HepG2 (cell line): ENCODE measurements around the gene EMP2. TPM values are rescaled to one million over a fixed set of nuclear protein-coding genes. Genes with fewer than 3 reads are reported as not detected.
A peak's percentile ranks its signal among the peaks of the same experiment; 100 is the strongest.

Source experiments
- ATF3 ChIP-seq: sonication (generic); formaldehyde crosslinking; IDR thresholded peaks from 2 replicates; pipeline ENCODE4 v1.4.0; 2020; ENCODE audit warnings: missing genetic modification reagents
- BATF2 ChIP-seq: sonication (generic); formaldehyde crosslinking; IDR thresholded peaks from 2 replicates; pipeline ENCODE4 v1.8.0; 2022; ENCODE audit warnings: mild to moderate bottlenecking, missing genetic modification reagents, moderate library complexity
- FOXA1 ChIP-seq, 2 experiments: fragments of 450-650 bp in 1 of 2; sonication (generic) in 1 of 2; formaldehyde crosslinking in 1 of 2; IDR thresholded peaks; 2 replicates each; pipeline versions ENCODE4 v1.4.0 to v1.6.1; 2016 to 2020; ENCODE audit warnings: missing genetic modification reagents in 1 of 2
- FOXJ3 ChIP-seq: sonication (generic); formaldehyde crosslinking; IDR thresholded peaks from 2 replicates; pipeline ENCODE4 v1.4.0; 2020; ENCODE audit warnings: missing genetic modification reagents, mild to moderate bottlenecking, borderline replicate concordance
- HHEX ChIP-seq: IDR thresholded peaks from 2 replicates; pipeline ENCODE4 v1.6.1; 2016; ENCODE audit warnings: control low read depth
- HIC2 ChIP-seq: sonication (generic); formaldehyde crosslinking; IDR thresholded peaks from 2 replicates; pipeline ENCODE4 v1.9.0; 2022; ENCODE audit warnings: low read depth, missing genetic modification reagents
- HNF4A ChIP-seq: sonication (generic); formaldehyde crosslinking; IDR thresholded peaks from 2 replicates; pipeline ENCODE4 v1.4.0; 2020; ENCODE audit warnings: missing genetic modification reagents
- MTA3 ChIP-seq: sonication (generic); formaldehyde crosslinking; IDR thresholded peaks from 2 replicates; pipeline ENCODE4 v1.4.0; 2020; ENCODE audit warnings: missing genetic modification reagents
- MTF1 ChIP-seq: sonication (generic); formaldehyde crosslinking; IDR thresholded peaks from 2 replicates; pipeline ENCODE4 v1.5.0; 2020; ENCODE audit warnings: missing genetic modification reagents
- NKX3-1 ChIP-seq: sonication (generic); formaldehyde crosslinking; IDR thresholded peaks from 2 replicates; pipeline ENCODE4 v1.5.0; 2020; ENCODE audit warnings: missing genetic modification reagents
- NR2C2 ChIP-seq: sonication (generic); formaldehyde crosslinking; IDR thresholded peaks from 2 replicates; pipeline ENCODE4 v1.4.0; 2020; ENCODE audit warnings: missing genetic modification reagents, mild to moderate bottlenecking, moderate library complexity, borderline replicate concordance
- POLR2AphosphoS5 ChIP-seq: IDR thresholded peaks from 2 replicates; pipeline ENCODE4 v1.6.1; 2012; ENCODE audit warnings: low read depth, low read length
- PTBP1 ChIP-seq: fragments of 200-400 bp; formaldehyde crosslinking; IDR thresholded peaks from 2 replicates; pipeline ENCODE4 v1.6.1; 2018; ENCODE audit warnings: low read length, low read depth; ENCODE audit not compliant: poor library complexity, severe bottlenecking
- RARG ChIP-seq: sonication (generic); formaldehyde crosslinking; IDR thresholded peaks from 2 replicates; pipeline ENCODE4 v1.4.0; 2020; ENCODE audit warnings: low read depth, mild to moderate bottlenecking, missing genetic modification reagents
- RFX1 ChIP-seq: fragments of 450-650 bp; IDR thresholded peaks from 2 replicates; pipeline ENCODE4 v1.6.1; 2017
- SETDB1 ChIP-seq: sonication (generic); formaldehyde crosslinking; IDR thresholded peaks from 2 replicates; pipeline ENCODE4 v1.5.1; 2020; ENCODE audit warnings: missing genetic modification reagents, mild to moderate bottlenecking, borderline replicate concordance
- TAF1 ChIP-seq: sonication (generic); formaldehyde crosslinking; IDR thresholded peaks from 2 replicates; pipeline ENCODE4 v1.4.0; 2020; ENCODE audit warnings: missing genetic modification reagents
- XRCC5 ChIP-seq: fragments of 200-400 bp; formaldehyde crosslinking; optimal IDR thresholded peaks from 2 replicates; pipeline ENCODE3; 2017; ENCODE audit warnings: mild to moderate bottlenecking, low read length
- ZBTB33 ChIP-seq: sonication (generic); formaldehyde crosslinking; IDR thresholded peaks from 2 replicates; pipeline ENCODE4 v1.4.0; 2020; ENCODE audit warnings: missing genetic modification reagents
- ZFP36 ChIP-seq: fragments of 150-350 bp; IDR thresholded peaks from 2 replicates; pipeline ENCODE4 v1.6.1; 2018; ENCODE audit warnings: borderline replicate concordance, low read length, low read depth; ENCODE audit not compliant: partially characterized antibody
- ZNF205 ChIP-seq: IDR thresholded peaks from 2 replicates; pipeline ENCODE4 v1.6.1; 2018; ENCODE audit warnings: missing biosample characterization, missing genetic modification reagents
- ZNF451 ChIP-seq: sonication (generic); formaldehyde crosslinking; IDR thresholded peaks from 2 replicates; pipeline ENCODE4 v1.5.0; 2020; ENCODE audit warnings: mild to moderate bottlenecking, missing genetic modification reagents
- ZNF567 ChIP-seq: sonication (generic); formaldehyde crosslinking; IDR thresholded peaks from 2 replicates; pipeline ENCODE4 v1.8.1; 2023; ENCODE audit warnings: mild to moderate bottlenecking, missing genetic modification reagents, borderline replicate concordance
- ZNF569 ChIP-seq: sonication (generic); formaldehyde crosslinking; IDR thresholded peaks from 2 replicates; pipeline ENCODE4 v1.5.0; 2020; ENCODE audit warnings: mild to moderate bottlenecking, missing genetic modification reagents, moderate library complexity, borderline replicate concordance
- ZNF883 ChIP-seq: sonication (generic); formaldehyde crosslinking; IDR thresholded peaks from 2 replicates; pipeline ENCODE4 v1.5.1; 2020; ENCODE audit warnings: mild to moderate bottlenecking, missing genetic modification reagents; ENCODE audit errors: not compliant biosample characterization
- ZSCAN30 ChIP-seq: sonication (generic); formaldehyde crosslinking; IDR thresholded peaks from 2 replicates; pipeline ENCODE4 v1.5.0; 2020; ENCODE audit warnings: mild to moderate bottlenecking, missing genetic modification reagents
- polyA plus RNA-seq, 8 experiments: library from polyadenylated mRNA; depleted of rRNA in 3 of 8; stranded (reverse) in 7 of 8; unstranded in 1 of 8; fragments of >200 nt; fragmentation: Illumina TruSeq in 4 of 8; extraction: Trizol in 4 of 8; gene quantifications; 2 replicates each; pipeline versions ENCODE4 v1.2.1 to v1.2.3, GENCODE V29; 2011 to 2016; ENCODE audit warnings: low read depth in 4 of 8, missing spikeins in 1 of 8, mixed read lengths in 1 of 8; ENCODE audit not compliant: insufficient read depth in 1 of 8
- total RNA-seq, 5 experiments: library from RNA; depleted of rRNA; stranded (reverse); fragments of >200 nt; fragmentation: Illumina TruSeq; extraction: Trizol; gene quantifications; 2 replicates each; pipeline ENCODE4 v1.2.3, GENCODE V29; 2016; ENCODE audit warnings: low read depth in 1 of 5

Gene EMP2
- total and polyA plus RNA-seq, 2 of the 13 experiments (the other 11 are each of a cell fraction or from before 2014, with no cell fraction given) = 24.6 to 91.2 TPM

- TF ChIP-seq BATF2 (CRISPR knock-in tag) (no peak; the same call in 1 of the 2 replicates), FOXA1 (IDR thresholded peaks at IDR 0.05) (no peak; the same call in 1 of the 2 replicates), FOXA1 (CRISPR knock-in tag; IDR thresholded peaks at IDR 0.05) (peak; percentile 95), ATF3 (CRISPR knock-in tag) (no peak), ZNF569 (CRISPR knock-in tag) (no peak), POLR2AphosphoS5 (no peak), TAF1 (CRISPR knock-in tag) (peak; percentile 20; the same call in 1 of the 2 replicates), ZNF451 (CRISPR knock-in tag) (0 out of 2 replicates have a peak, but pooled peaks have one; percentile 18), RARG (CRISPR knock-in tag) (no peak), MTA3 (CRISPR knock-in tag) (no peak), HHEX (CRISPR knock-in tag) (peak; percentile 59; the same call in 1 of the 2 replicates), NKX3-1 (CRISPR knock-in tag) (no peak), SETDB1 (CRISPR knock-in tag) (no peak), ZBTB33 (no peak), XRCC5 (peak; percentile 93), RFX1 (no peak), ZNF883 (CRISPR knock-in tag) (no peak), NR2C2 (CRISPR knock-in tag) (no peak), FOXJ3 (CRISPR knock-in tag) (peak; percentile 80; the same call in 1 of the 2 replicates), ZNF205 (peak; percentile 84; the same call in 1 of the 2 replicates), HIC2 (CRISPR knock-in tag) (peak; percentile 59; the same call in 1 of the 2 replicates), ZSCAN30 (CRISPR knock-in tag) (no peak), PTBP1 (no peak), HNF4A (CRISPR knock-in tag) (peak; percentile 62), MTF1 (CRISPR knock-in tag) (no peak), ZFP36 (no peak), ZNF567 (CRISPR knock-in tag) (no peak)
Observed at GRCh38 chr16:10519929-10520868, 60.2 kb downstream of the EMP2 start (continued).
